ENCODE measurements around the gene THAP4.

Gene THAP4

DNA sequence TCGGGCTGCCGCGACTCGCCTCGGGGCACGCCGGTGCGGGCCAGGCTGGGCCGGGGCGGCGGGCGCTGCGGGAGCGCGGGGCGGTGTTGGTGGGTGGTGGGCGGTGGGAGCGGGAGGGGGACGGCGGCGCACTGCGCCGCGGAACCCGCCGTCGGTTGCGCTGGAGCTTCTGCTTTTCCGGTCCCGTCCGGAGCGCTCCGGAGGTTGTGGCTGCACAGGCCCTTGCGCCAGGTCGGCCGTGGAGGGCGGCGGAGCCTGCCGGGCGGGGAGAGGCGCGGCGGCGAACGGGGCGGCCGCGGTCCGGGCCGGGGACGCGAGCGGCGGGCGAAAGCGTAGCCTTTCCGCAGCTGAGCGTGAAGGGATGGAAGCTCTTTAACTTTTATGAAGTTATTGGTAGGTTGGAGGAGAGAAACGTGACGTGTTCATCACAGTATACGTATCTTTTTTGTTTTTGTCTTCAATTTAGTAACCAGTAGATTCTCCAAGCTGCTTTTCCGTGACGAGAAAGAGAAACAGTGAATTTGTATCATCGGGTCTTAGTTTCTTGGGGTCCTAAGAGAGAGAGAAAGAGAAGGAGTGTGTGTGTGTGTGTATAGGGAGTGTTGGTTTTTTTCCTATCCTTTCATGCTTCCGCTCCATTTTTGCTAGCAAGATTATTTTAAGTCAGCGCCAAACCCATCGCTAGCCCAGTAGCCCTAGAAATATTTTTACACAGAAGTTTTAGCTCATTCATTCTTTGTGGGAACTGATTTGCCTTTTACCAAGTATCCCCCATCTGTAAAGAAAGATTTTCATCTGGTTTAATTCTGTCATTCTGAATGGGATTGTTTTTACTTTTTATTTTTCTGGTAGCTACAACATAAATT is 1.1 kb upstream of the THAP4 start:
- peak; percentile 27 for DNase-seq

DNA sequence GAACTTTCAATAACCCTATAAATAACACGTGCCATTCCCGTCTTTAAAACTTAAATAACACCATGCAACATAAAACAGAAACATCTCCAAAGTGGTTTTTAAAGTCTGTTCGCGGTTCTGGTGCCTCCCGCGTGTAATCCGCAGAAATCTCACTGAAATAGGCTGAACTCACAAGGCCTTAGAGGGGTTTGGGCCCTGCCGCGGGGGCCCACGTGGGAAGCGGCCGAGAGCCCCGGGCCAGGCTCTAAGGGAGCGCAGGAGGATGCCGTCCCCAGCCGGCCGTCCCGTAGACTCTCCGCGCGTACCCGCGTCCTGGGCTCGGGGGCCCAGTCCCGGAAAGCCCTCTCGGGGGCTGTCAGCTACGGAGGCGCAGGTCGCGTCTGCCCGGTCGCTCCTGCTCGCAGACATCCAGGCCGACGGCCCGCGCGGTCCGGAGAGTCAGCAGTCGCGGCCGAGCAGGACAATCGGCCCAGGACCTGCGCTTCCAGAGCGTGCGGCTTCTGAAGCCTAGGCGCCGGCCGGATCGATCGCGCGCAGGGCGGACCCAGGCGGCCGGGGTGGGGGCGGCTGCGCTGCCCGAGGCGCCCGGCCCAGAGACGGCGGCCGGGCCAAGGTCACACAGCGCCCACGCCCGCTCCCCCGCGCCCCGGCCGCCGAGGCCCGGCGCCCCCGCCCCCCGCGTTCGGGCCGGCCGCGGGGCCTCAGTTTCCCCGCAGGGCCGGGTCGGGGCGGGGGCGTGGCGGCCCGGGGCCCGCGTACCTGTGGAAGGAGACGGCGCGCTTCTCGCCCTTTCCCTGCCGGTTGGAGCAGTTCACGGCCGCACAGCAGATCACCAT is 558 bp downstream of the THAP4 start:
- no peak for DNase-seq

DNA sequence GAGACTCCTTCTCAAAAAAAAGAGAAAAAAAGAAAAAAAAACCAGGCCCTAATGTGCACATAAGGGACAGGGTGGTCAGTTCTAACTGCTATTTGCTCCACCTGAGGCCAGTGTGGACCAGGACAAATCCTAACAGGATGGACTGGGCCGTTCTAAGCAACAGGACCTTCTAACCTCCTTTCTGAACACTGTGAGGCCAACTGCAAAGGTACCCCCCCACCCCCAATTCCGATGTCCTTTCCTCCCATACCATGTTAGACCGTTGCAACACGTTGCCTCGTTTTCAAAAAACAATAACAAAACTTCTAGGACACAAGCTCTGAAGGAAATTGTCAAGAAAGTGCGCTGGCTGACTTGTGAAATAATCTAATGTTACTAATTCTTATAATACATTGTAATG is 1.2 kb downstream of the THAP4 start:
- no peak for DNase-seq

DNA sequence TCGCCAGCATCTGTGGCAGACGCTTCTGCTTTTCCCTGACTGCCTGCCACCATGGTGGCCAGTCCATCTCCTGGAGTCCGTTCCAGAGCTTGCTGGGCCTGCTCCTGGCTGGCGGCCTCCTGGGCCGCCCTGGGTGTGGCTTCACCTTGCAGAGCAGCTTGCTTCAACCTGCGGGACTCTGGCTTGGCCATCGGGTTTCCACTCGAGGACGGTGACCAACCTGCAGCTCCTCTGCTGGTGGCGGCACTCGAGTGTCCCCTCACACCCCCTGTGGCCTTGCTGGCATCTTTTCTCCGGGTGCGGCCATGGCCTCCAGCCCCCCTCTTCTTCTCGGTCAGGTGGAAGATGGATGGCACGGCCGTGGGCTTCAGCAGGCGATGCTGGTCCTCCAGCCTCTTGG is 3.4 kb downstream of the THAP4 start:
- no peak for DNase-seq

DNA sequence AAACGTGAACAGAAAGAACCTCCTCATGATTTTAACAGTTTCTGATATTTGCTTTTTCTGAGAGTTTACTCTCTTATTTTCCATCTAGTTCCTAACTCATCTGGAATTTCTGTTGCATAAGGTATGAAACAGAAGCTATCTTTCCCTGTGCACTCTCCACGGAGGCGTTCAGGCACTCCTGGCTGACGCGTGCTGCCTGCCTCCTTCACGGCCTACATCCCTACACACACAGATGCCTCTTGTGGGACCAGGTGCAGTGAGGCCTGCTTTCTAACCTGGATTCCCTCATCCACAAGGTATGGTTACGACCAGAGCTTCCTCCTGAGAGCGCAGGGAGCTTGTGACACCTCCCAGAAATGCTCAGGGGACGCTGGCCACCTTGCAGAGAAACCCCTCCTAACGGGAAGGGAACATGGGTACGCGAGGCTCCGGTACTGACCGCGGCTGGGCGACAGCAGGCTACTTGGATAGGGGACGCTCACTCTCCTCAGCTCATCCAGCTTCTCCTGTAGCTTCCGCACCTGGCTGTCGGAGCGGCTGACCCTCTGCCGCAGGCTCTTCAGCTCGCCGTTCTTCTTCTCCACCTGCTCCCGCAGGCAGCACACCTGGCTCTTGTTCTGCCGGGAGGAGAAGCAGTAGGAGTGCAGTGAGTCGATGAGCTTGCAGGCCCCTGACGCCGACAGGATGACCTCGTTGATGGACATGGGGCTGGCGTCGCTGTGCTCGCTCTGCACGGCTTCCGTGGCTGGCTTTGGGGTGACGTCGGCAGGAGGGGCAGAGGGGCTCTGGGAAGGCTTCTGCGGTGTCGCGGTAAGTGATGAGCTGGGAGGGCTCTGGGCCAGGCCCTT is 4.3 kb downstream of the THAP4 start:
- DNase-seq = no peak

DNA sequence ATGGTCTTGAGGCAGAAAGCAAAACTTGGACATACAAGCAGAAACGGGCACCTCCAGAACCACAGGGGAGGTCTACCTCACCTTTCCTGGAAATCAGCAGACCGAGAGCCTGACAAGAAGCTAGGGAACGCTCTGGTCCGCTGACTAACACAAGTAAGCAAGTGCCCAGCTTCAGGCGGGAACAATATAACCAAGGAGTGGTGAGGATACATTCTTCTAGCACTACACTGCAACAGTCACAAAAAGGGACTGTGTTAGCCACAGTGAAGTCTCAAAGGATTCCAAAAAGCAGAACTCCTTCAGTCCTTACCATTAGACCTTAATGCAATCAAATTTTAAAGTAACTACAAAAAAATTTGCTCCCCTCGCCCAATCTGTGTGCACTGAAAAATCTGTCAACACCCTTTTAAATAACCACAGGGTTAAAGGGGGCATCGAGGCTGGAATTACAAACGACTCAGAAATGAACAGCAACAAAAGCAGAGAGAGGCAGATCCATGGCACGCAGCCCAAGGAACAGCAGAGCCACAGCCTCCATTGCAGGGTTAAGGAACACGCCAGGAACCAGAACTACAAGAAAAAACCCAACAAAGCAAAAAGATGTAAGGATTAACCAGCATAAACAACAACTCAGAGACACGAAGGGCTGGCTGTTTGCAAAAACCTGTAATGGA is 7.1 kb downstream of the THAP4 start:
- DNase-seq = peak; percentile 54

DNA sequence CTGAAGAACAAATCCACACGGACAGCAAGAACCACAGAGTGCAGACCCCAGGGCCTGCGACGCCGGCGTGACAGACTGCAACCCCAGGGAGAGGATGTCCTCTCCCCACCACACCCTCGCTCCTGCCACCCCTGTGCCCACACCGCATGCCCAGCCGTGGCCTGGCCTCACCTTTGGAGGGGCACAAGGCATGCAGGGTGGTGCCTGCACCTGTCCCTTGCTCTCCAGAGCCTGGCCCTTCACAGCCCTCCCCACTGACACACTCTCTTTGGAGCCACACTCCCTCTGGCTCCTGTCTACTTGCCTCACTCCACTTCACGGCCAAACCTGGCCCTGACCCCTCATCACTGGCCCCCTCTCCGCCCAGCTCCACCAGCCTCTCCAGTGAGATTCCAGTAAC is 9.3 kb downstream of the THAP4 start:
- DNase-seq = no peak

DNA sequence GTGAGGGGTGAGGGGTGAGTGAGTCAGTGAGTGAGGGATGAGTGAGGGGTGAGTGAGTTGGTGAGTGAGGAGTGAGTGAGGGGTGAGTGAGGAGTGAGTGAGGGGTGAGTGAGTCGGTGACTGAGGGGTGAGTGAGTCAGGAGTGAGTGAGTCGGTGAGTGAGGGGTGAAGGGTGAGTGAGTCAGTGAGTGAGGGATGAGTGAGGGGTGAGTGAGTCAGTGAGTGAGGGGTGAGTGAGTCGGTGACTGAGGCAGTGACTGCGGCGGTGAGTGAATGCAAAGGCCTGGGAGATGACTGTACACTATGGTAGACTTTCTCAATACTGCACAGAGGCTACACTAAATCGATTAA is 16.6 kb downstream of the THAP4 start:
- DNase-seq = peak; percentile 61

DNA sequence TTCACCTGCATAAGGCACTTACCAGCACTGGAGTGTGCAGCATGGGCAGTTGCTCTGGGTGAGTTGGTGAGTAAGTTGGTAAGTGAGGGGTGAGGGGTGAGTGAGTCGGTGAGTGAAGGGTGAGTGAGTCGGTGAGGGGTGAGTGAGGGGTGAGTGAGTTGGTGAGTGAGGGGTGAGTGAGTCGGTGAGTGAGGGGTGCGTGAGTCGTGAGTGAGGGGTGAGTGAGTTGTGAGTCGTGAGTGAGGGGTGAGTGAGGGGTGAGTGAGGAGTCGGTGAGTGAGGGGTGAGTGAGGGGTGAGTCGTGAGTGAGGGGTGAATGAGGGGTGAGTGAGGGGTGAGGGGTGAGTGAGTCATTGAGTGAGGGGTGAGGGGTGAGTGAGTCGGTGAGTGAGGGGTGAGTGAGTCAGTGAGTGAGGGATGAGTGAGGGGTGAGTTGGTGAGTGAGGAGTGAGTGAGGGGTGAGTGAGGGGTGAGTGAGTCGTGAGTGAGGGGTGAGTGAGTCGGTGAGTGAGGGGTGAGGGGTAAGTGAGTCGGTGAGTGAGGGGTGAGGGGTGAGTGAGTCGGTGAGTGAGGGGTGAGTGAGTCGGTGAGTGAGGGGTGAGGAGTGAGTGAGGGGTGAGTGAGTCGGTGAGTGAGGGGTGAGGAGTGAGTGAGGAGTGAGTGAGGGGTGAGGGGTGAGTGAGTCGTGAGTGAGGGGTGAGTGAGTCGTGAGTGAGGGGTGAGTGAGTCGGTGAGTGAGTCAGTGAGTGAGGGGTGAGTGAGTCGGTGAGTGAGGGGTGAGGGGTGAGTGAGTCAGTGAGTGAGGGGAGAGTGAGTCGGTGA is 17.1 kb downstream of the THAP4 start:
- no peak for DNase-seq

DNA sequence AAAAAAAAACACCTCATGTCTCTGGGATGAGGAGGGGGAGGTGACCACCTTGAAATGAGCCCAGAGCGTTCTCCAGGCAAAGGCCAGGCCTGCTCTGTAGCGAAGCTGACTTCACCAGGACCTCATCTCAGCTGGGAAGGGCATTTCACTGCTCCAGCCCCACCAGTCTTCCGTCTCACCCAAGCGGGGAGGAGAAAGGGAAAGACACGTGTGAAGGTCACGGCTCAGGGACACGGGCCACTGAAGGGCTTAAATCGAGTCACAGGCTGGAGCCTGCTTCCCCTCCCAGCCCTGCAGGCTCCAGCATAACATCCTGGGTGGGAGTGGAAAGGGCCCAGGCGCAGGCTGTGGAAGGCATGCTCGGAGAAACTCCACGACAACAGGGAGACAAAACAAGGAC is 18.1 kb downstream of the THAP4 start:
- no peak for DNase-seq

DNA sequence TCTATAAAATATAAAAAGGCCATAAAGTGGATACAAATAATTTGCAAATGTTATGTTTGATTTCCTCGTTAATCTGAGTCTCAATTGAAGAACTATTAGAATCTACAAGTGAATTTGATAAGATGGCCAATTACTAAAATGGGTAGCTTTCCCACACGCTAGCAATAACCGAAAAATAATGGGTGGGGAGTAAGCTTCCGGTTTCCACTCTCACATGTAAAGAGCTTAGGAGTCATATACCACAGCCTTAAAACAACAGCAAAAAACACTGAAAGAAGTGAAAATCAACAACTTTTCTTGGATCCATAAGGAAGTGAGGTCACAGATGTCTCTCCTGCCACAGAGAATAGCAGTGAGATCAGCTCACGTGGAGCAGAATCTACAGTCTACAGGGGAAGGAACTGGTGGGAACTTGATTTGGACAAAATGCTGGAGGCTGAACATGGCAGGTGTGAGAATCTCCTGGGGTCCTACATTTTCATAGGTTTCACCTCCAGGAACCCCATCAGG is 18.6 kb downstream of the THAP4 start:
- DNase-seq = peak; percentile 83

DNA sequence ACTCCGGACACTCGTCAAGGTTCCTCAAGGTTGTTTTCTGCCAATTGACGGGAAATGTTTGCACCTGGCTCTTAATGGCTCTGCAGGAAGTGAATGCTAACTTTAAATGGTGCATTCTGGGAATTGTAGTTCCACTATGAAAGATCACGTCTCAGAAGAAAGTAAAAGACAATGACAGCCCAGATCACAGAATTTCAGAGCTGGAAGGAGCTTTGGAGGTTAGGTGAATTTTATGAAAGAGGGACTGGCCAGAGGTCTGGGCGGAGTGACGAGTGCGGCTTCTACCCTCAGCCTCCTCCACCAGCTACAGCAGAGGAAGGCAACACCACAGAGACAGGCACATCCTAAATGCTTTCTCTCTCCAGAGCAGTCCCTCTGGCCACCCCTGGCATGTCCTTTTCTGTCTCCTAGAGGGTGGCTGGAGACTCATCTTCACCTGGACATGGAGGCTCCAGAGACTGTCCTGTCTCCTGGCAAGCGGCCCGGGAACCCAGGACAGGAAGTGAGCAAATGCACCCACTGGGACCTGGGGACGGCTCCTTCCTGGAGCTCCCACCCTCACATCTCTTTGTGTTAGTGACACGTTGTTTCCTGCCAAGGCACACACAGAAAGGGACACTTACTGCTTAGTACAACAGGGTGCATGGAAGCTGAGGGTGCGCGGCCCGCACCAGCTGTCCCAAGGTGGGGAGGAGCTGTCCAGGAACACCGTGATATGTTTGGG is 19.4 kb downstream of the THAP4 start:
- no peak for DNase-seq

DNA sequence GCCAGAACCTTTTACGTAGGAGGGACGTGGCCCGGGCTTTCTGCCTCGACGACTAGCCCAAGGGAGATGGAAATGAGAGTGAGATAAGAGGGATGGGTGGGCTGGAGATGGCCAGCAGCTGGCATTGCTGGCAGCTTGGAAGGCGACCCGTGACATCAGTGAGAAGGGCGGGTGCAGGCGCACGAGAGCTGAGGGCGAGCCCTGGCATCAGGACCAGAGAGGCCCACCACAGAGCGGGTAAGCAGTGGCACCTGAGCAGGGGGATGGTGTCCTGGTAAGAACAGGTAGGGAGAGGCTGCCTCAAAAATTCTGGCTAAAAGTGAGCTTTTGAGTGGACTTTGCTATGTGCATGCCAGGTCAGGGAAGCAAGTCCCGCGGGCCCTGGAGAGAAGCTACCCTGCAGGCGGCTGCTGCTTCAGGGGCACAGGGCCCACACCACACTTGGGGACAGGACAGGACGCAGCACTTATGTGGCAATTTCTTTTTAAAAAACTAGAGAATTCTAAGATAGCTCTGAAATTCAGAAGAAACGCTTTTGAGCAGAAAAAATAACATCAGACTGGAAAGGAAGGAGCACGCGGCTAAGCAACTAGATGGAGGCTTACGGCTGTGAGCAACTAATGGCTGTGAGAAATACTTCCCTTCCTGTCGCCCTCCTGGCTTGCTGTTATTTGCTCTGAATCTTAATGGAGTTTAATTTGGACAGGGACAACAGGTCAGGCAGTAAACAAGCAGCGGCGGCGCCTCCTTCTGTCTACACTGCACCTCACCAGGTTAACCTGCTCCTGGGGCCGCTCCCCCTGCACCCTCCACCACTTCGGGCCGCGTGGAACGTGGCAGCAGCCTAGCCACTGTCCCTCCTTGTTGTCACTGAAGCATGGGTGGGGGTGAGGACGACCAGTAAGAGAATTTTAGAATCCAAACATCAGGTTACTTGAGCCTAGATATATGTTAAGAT is 20.5 kb downstream of the THAP4 start:
- DNase-seq = no peak

DNA sequence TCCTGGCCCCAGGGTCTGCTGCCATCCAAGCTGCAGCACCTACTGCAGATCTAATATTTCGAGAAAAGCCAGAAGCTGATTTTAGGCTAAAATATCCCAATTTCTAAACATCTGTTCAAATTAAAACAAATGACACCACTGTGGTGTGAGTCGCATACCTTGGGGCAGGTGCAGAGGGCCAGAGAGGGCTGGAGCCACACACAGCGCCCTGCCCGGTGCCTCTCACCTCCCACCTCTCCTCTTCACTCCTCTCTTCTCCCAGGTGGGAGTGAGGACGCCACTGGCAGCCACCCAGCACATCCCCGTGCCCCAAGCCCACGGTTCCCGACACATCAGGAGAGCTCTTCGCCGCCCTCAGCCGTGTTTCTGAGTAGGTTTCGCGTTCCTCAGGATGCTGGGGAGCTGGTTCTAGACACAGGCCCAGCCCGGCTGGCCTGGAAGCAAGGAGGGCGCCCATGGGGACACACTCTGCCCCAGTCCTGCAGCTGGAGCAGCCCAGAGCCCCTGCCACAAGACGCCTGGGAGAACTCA is 21.4 kb downstream of the THAP4 start:
- DNase-seq = no peak

DNA sequence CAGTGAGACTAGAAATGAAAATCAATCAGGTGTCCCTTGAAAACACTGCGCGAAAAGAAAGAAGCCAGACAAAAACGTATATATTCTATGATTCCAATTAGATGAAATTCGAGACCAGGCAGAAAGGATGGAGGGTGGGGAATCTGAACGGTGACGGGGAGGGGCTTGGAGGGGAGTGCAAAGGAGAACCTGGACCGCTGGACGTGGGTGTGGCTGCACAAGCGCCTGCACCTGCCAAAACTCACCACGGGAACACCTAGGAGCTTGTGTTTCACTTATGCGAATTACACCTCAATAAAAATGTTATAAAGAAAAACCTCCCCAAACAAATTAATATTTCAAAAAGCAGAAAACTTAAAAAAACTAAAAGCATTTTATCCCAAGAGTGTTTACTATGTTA is 21.9 kb downstream of the THAP4 start:
- DNase-seq = no peak

DNA sequence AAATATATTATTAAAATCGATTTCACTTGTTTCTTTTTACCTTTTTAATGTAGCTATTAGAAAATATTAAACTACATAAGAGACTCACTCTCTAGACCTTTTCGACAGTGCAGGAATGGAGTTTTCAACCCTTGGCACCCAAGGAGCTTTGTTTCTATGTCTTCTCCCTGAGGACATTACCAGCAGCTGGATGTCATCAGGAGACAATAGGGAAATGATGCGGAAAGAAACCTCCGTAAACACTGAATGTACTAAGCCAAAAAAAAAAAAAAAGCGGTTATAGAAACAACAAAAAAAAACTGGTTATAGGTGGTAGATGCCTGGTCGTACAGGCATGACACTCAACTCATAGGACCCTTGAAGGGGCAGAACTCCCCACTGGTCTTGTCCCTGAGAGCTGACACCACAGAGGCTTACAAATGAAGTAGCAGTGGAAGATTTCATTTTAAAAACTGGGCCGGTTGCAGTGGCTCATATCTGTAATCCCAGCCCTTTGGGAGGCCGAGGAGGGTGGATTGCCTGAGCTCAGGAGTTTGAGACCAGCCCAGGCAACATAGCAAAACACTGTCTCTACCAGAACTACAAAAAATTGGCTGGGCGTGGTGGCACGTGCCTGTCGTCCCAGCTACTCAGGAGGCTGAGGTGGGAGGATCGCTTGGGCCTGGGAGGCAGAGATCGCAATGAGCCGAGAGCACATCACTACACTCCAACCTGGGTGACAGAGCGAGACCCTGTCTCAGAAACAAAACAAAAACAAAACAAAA is 23.8 kb downstream of the THAP4 start:
- no peak for DNase-seq

DNA sequence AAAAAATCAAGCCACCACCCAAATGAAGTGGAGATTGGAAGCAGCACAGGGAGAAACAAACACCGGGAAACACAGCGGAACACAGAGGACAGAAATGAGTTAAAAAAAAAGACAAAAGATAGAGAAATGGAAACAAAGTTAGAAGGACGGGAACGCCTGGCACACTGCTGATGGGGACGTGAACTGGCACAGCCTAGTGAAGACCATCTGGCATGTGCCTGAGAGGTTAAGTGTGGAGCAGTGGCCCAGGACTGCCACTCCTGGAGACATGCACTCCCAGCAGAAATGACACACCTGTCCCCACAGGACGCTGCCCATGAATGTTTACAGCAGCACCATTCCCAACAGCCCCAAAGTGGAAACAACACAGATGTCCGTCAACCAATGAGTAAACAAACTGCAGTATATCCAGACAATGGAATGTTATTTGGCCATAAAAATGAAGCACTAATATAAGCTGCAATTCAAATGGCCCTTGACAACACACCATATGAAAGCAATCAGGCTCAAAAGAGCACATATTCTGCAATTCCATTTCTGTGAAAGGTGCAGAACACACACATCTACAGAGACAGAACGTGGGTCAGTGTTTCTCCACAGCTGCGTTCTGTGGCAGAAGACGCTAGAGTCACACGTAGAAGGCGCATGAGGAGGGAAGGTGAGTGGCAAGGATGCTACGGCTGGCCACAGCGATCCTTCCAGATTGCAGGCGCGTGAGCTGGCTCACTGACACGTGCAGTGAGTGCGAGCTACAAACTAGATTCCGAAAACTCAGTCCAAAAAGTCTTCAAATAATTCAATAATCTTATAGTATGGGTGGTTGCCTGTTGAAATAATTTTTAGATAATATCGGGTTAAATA is 24.6 kb downstream of the THAP4 start:
- DNase-seq = no peak

DNA sequence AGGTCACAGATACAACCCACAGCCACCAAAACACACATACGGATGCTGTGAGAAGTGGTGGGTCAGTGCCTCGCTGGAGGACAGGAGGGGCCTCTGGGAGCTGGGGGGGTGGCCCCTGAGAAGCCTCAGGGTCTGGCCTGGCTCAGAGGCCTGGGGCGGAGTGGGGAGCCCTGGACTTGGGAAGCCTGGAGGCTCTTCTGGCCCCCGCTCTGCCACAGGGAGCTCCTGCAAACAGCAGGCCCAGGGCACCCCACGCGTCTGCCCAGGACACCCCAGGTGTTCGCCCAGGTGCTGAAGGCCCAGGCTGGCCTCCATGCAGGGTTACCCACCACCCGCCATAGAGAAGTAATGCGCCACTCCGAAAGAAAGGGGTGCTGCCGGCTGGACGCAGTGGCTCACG is 25.9 kb downstream of the THAP4 start:
- DNase-seq = no peak
